Tibial nerve (tissue), 4 donors: ENCODE data around the gene PRKAR1B.

ENCODE experiments used
- EP300 ChIP-seq, 2 donors: sonication (generic); formaldehyde crosslinking; IDR thresholded peaks; one replicate each; pipeline ENCODE4 v1.6.1; 2017; ENCODE audit warnings: antibody characterized with exemption in 2 of 2, mild to moderate bottlenecking in 1 of 2
- POLR2A ChIP-seq, 2 donors: fragments of 450-650 bp; IDR thresholded peaks; one replicate each; pipeline ENCODE4 v1.6.1; 2017; ENCODE audit warnings: antibody characterized with exemption in 2 of 2, mild to moderate bottlenecking in 2 of 2, moderate library complexity in 2 of 2
- TF ChIP-seq, protein P1 (sequence below), 5 experiments: fragments of 200-600 bp in 3 of 5; fragments of 450-650 bp in 2 of 5; sonication (generic) in 3 of 5; IDR thresholded peaks; one replicate each; pipeline ENCODE4 v1.5.1; 2016 to 2019; ENCODE audit warnings: antibody characterized with exemption in 5 of 5, mild to moderate bottlenecking in 3 of 5, moderate library complexity in 2 of 5

DNA sequence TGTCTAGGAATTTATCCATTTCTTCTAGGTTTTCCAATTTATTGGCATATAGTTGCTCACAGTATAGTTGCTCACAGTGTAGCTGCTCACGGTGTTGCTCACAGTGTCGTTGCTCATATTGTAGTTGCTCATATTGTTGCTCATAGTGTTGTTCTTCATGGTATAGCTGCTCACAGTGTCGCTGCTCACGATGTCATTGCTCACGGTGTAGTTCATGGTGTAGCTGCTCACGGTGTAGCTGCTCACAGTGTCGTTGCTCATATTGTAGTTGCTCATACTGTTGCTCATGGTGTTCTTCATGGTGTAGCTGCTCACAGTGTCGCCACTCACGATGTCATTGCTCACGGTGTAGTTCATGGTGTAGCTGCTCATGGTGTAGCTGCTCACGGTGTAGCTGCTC, 7.7 kb upstream of the PRKAR1B start:
- TF ChIP-seq POLR2A (IDR thresholded peaks at IDR 0.05): no peak
- TF ChIP-seq, protein P1, sequence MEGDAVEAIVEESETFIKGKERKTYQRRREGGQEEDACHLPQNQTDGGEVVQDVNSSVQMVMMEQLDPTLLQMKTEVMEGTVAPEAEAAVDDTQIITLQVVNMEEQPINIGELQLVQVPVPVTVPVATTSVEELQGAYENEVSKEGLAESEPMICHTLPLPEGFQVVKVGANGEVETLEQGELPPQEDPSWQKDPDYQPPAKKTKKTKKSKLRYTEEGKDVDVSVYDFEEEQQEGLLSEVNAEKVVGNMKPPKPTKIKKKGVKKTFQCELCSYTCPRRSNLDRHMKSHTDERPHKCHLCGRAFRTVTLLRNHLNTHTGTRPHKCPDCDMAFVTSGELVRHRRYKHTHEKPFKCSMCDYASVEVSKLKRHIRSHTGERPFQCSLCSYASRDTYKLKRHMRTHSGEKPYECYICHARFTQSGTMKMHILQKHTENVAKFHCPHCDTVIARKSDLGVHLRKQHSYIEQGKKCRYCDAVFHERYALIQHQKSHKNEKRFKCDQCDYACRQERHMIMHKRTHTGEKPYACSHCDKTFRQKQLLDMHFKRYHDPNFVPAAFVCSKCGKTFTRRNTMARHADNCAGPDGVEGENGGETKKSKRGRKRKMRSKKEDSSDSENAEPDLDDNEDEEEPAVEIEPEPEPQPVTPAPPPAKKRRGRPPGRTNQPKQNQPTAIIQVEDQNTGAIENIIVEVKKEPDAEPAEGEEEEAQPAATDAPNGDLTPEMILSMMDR (IDR thresholded peaks at IDR 0.05): no peak
- no peak for TF ChIP-seq EP300 (IDR thresholded peaks at IDR 0.05)
